NT2/D1 (cell line): ENCODE measurements around the gene RIC3.

Experiments used
- DNase-seq: peaks from one replicate; pipeline ENCODE4 v3.0.0-alpha.2; 2011; ENCODE audit warnings: low read depth, low spot score
- H3K27me3 ChIP-seq: 2 replicates; pipeline ENCODE4 v1.6.0; 2011; ENCODE audit warnings: mild to moderate bottlenecking; ENCODE audit not compliant: insufficient read length, insufficient read depth
- H3K36me3 ChIP-seq: 2 replicates; pipeline ENCODE4 v1.6.1; 2011; ENCODE audit warnings: mild to moderate bottlenecking, low read length, mixed read lengths; ENCODE audit not compliant: insufficient read depth, insufficient read length
- H3K4me1 ChIP-seq: 2 replicates; pipeline ENCODE4 v1.5.1; 2011; ENCODE audit not compliant: insufficient read depth, insufficient read length
- H3K4me3 ChIP-seq: 2 replicates; pipeline ENCODE4 v1.5.1; 2011; ENCODE audit warnings: low read depth; ENCODE audit not compliant: insufficient read length
- H3K9ac ChIP-seq: 2 replicates; pipeline ENCODE4 v1.6.0; 2011; ENCODE audit warnings: low read depth; ENCODE audit not compliant: insufficient read length
- H3K9me3 ChIP-seq: 2 replicates; pipeline ENCODE4 v1.5.1; 2011; ENCODE audit warnings: mild to moderate bottlenecking, low read length; ENCODE audit not compliant: insufficient read depth
- SUZ12 ChIP-seq: IDR thresholded peaks from 2 replicates; pipeline ENCODE4 v1.6.1; 2011; ENCODE audit not compliant: insufficient read length, insufficient read depth; ENCODE audit errors: extremely low read depth
- YY1 ChIP-seq: IDR thresholded peaks from 2 replicates; pipeline ENCODE4 v1.6.1; 2011; ENCODE audit not compliant: insufficient read length, insufficient read depth
- ZNF274 ChIP-seq: IDR thresholded peaks from 2 replicates; pipeline ENCODE4 v1.6.1; 2011; ENCODE audit warnings: mild to moderate bottlenecking, low read depth, low read length

The RIC3 gene

DNA sequence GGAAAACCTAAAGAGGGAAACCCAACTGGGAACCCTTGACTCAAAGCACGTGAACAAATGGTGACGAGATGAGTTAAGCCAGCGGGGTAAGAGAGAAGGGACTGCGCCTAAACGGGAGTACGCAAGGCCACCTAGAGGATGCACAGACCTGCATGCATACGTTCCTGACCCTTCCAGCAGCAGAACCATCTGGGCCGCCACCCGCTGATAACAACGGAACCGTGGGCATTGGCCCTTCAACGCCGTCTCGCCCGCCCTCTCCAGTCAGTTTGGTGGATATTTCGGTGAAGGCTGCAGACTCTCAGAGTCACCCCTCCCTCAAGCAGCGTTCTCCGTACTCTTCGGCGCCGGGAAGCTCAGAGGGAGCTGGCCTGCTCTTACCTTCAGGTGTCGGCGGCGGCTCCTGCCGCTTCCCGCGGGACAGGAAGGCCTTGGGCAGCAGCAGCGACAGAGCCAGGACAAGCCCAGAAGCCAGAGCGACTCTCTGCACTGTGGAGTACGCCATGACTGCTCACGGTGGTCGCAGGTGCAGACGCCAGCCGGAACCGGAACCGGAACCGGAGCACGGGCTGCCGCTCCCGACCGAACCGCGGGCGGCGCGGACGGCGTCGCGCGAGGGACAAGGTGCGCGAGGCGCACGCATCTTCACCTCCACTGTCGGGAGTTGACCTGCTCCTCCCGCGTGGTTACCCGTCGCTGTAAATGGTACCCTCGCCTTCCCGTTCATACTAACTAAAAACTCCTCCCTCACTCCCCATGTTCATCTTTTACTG is at the start of gene RIC3:
TSS of gene RIC3 (minus strand) at position 541 of the 773 bp plus-strand sequence. CDS start at position 505, 36 bp downstream.
- peak within 1 kb of the TSS; percentile 88 for H3K9ac ChIP-seq
- TF ChIP-seq YY1 (no peak), ZNF274 (no peak), SUZ12 (no peak)
- no peaks in the 10 kb centered on the region for H3K36me3 ChIP-seq
- peak within 1 kb of the TSS; percentile 97 for H3K4me3 ChIP-seq
- H3K9me3 ChIP-seq: no peaks in the 10 kb centered on the region
- DNase-seq: peak; percentile 43
- H3K27me3 ChIP-seq: peaks cover 38% of the 10 kb centered on the region
- H3K4me1 ChIP-seq: no peaks in the 10 kb centered on the region

DNA sequence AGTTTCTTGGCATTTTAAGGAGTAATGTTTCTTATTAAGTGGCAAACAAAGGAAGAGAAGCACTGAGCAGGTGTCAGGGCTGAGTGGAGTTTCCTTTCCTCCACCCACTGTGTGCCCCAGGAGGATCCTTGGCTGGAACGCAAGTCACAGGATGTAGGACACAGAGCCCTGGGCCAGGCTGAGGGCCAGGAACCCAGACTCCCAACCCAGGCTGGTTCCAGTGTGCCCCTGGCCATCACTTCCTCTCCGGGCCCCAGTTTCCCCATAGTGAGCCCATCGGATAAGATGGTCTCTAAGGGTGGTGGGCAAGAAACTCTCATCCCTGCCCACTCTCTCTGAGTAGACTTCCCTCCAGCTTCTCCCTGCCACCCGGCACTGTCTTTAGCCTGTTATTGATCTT is 49.6 kb upstream of the RIC3 start:
- no peak for TF ChIP-seq ZNF274
- no peak for TF ChIP-seq YY1
- no peak for TF ChIP-seq SUZ12
- DNase-seq: no peak
- Histone ChIP-seq H3K4me3 (no peak overlapping the region), H3K9ac (no peak overlapping the region), H3K4me1 (peaks cover 2% of the 10 kb centered on the region), H3K9me3 (no peaks in the 10 kb centered on the region), H3K36me3 (no peaks in the 10 kb centered on the region), H3K27me3 (no peaks in the 10 kb centered on the region)

DNA sequence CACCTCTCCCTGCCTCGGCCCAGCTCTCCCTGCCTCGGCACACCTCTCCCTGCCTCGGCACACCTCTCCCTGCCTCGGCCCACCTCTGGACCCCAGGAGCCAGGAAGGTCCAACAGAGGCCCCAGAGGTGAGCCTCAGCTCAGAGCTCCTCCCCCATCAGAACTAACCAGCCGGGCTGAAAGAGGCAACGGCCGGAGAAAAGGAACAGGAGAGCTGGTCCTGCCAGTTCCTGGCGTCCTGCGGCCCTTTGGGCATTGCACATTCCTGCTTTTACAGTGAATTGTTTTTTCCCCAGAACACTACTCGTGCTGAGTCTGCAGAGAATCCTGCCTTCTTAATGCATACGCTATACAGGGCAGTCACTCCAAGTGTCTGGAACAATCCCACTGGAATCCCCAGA is 49.1 kb upstream of the RIC3 start:
- no peak for DNase-seq
- Histone ChIP-seq H3K4me3 (no peak overlapping the region), H3K4me1 (peaks cover 2% of the 10 kb centered on the region), H3K36me3 (no peaks in the 10 kb centered on the region), H3K9ac (no peak overlapping the region), H3K9me3 (no peaks in the 10 kb centered on the region), H3K27me3 (no peaks in the 10 kb centered on the region)
- TF ChIP-seq ZNF274: no peak
- no peak for TF ChIP-seq YY1
- no peak for TF ChIP-seq SUZ12

DNA sequence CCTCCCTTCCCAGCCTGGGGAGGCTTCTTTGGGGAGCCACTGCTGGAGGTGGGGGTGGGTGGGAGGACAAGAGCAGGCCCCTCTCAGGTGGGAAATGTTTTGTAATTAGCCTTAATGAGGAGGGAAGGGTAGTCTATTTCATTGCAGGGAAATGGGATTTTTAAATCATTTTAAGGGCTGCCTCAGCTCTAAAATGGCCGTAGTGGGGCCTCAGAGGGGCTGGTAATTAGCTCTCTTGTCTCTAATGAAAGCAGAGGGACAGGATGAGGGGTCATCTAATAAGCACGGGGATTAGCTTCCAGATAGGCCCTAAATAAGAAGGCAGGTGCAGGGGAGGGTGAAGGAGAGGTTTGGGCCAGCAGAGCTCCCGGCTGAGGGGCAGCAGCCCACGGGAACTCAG is 48.3 kb upstream of the RIC3 start:
- Histone ChIP-seq H3K4me1 (peaks cover 2% of the 10 kb centered on the region), H3K4me3 (no peak overlapping the region), H3K27me3 (no peaks in the 10 kb centered on the region), H3K9me3 (no peaks in the 10 kb centered on the region), H3K36me3 (no peaks in the 10 kb centered on the region), H3K9ac (no peak overlapping the region)
- TF ChIP-seq SUZ12 (no peak), ZNF274 (no peak), YY1 (no peak)
- no peak for DNase-seq

DNA sequence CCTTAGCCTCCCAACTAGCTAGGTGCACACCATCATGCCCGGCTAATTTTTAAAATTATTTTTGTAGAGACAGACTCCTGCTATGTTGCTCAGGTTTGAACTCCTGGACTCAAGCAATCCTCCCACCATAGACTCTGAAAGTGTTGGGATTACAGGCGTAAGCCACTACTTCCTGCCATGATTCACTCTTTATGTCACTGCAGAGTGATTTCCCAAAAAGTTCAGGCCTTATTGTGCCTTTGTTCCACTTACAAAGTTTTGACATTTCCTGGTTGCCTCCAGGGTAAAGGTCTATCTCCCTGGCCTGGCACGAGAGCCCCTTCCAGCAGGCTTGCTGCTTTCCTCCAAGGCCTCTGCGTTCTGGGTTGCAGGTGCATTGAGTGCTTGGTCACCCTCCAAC is 44.6 kb upstream of the RIC3 start:
- Histone ChIP-seq H3K36me3 (no peaks in the 10 kb centered on the region), H3K27me3 (no peaks in the 10 kb centered on the region), H3K9me3 (no peaks in the 10 kb centered on the region), H3K9ac (no peak overlapping the region), H3K4me1 (no peaks in the 10 kb centered on the region), H3K4me3 (no peak overlapping the region)
- no peak for DNase-seq
- TF ChIP-seq YY1 (no peak), ZNF274 (no peak), SUZ12 (no peak)

DNA sequence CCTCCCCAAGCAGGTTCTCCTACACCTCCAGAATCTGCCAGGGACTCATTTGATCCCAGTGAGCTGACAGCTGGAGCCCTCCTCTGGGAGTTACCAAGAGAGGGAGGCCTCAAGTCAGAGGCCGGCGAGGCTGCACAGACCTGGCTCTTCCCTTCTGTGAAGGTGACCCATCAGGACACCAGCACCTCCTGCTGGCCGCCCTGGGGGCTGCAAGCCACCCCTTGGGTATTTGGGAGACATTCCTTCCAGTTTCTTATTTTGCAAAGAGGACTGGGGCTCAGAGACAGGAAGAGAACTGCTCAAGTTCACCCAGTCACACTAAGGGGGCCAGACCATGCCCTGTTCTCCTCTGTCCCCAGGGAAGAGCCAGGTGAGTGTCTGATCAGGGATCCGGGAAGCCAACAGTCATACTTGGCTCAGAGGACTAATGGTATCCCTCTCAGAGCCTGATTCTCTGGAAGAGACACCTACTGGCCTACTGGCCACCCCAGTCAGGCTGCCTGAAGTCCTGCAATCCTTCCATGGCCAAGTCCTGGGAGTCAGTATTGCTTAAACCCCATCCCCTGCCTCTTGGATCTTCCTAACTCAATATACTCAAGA is 40.5 kb upstream of the RIC3 start:
- Histone ChIP-seq H3K9me3 (no peaks in the 10 kb centered on the region), H3K36me3 (no peaks in the 10 kb centered on the region), H3K4me1 (no peaks in the 10 kb centered on the region), H3K4me3 (no peak overlapping the region), H3K9ac (no peak overlapping the region), H3K27me3 (no peaks in the 10 kb centered on the region)
- DNase-seq: no peak
- TF ChIP-seq SUZ12 (no peak), YY1 (no peak), ZNF274 (no peak)
